Vagina (tissue), 2 donors: Measurements from ENCODE around the gene SLC6A7. TPM values are rescaled to one million over a fixed set of nuclear protein-coding genes. Genes with fewer than 3 reads are reported as not detected.

Experiments used
- DNase-seq, 2 donors: peaks; one replicate each; pipeline ENCODE4 v3.0.0-alpha.2; 2017; ENCODE audit errors: extremely low spot score in 2 of 2
- H3K27ac ChIP-seq: fragments of 200-600 bp; sonication (generic); one replicate; pipeline ENCODE4 v1.5.1; 2019
- H3K27me3 ChIP-seq: fragments of 200-600 bp; sonication (generic); one replicate; pipeline ENCODE4 v1.5.1; 2019
- H3K36me3 ChIP-seq, 2 donors: fragments of 200-600 bp; sonication (generic); one replicate each; pipeline ENCODE4 v1.5.1; 2017 to 2019
- H3K4me1 ChIP-seq: fragments of 200-600 bp; sonication (generic); one replicate; pipeline ENCODE4 v1.5.1; 2019
- H3K4me3 ChIP-seq, 2 donors: fragments of 200-600 bp; sonication (generic); 1 replicate in 1 of 2; 2 replicates in 1 of 2; pipeline ENCODE4 v1.5.1; 2016 to 2019
- H3K9me3 ChIP-seq: fragments of 200-600 bp; sonication (generic); one replicate; pipeline ENCODE4 v1.5.1; 2019
- POLR2A ChIP-seq, 2 donors: fragments of 450-650 bp; IDR thresholded peaks; one replicate each; pipeline ENCODE4 v1.6.1; 2017; ENCODE audit warnings: antibody characterized with exemption in 2 of 2, mild to moderate bottlenecking in 2 of 2, moderate library complexity in 2 of 2
- POLR2AphosphoS5 ChIP-seq, 2 donors: sonication (generic); formaldehyde crosslinking; IDR thresholded peaks; one replicate each; pipeline ENCODE4 v1.9.0; 2017; ENCODE audit warnings: antibody characterized with exemption in 2 of 2, mild to moderate bottlenecking in 2 of 2, low read depth in 1 of 2; ENCODE audit not compliant: insufficient read depth in 1 of 2
- intact Hi-C: fragments of 100-400 bp; cut with DNase I; formaldehyde crosslinking; loops from one replicate; pipeline ENCODE4 v1.15.1; 2023
- total RNA-seq: library from RNA; depleted of rRNA; stranded (reverse); fragments of >200 nt; gene quantifications from one replicate; pipeline ENCODE4 v1.2.3, GENCODE V29; 2016
- TF ChIP-seq, protein P1 (sequence below), 3 experiments: fragments of 450-650 bp in 2 of 3; fragments of 200-600 bp in 1 of 3; sonication (generic) in 1 of 3; IDR thresholded peaks; one replicate each; pipeline ENCODE4 v1.5.1; 2017 to 2019; ENCODE audit warnings: antibody characterized with exemption in 3 of 3, mild to moderate bottlenecking in 2 of 3, moderate library complexity in 2 of 3

SLC6A7 gene
- total RNA-seq, 1 donor from 2014 or later = 0.25 TPM

DNA sequence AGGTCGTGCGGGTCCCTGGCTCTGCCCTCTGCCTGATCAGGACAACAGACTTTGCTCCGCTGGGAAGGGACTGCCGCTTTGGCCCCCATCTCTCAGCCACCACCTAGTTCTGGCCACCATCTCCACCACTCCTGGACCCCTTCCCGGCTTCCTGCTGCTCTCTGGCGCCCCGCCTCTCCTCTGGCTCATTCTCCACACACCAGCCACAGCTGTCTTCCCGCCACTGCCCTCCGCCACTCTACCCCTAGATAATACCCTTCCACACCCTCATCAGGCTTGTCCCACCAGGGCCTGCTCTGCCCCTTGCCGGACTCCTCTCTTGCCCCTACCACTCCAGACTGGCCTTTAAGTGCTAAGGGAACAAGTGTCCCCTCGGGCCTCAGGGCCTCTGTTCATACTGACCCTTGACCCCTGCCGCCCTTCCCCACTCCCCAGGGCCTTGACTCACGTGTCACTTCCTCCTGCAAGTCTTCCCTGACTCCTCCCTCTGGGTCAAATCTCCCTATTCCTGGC is 26.3 kb upstream of the SLC6A7 start:
- peaks cover 65% of the 10 kb centered on the region for H3K4me1 ChIP-seq
- DNase-seq = no peak
- intact Hi-C loops = loop anchor here (5.0 kb wide), 1 partner anchor 54 kb away; no protein-coding TSS in a partner anchor

DNA sequence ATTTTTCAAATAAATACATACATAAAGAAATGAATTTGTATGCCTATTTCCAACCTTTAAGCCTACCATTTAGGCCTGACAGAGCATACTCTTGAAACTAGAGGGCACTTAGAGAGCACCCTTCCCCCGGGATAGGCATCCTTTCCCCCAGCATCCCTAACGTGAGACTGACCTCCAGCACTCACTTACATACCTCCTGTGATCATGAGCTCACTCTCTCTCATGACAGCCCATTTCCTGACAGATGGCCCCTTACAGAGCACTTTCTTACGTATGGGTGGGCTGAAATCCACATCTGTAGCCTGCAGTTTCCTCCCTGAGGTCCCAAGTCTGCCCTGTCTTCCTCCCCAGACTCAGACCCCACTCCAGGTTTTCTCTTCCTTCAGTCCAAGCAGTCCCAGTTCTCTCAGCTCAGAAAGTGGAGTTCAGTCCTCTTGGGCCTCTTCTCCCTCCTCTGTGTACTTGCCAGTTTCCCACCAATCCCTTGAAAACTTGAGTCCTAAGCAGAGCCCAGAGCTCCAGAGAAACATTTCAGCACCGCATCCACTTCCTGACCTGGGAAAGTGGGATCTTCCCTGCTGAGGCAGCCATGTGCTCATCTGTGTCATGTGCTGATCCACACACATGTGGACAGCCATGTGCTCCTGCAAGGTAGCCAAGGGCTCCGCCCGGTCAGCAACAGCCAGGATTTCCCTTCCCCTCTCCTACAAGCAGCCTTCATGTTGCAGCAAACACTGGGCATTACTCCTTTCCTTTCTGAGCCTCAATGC is 25.5 kb upstream of the SLC6A7 start:
- no peaks in the 10 kb centered on the region for H3K9me3 ChIP-seq

More for the DNA sequence above, 26.3 kb upstream of the SLC6A7 start:
- Histone ChIP-seq H3K9me3 (no peaks in the 10 kb centered on the region), H3K4me3 (no peak overlapping the region), H3K27ac (peak overlapping the region; percentile 83), H3K27me3 (no peaks in the 10 kb centered on the region), H3K36me3 (no peaks in the 10 kb centered on the region)
- peak in 1 of 2 donors; percentile 19 for TF ChIP-seq POLR2AphosphoS5 (IDR thresholded peaks at IDR 0.05; ENCODE audit: insufficient read depth in 1 of 2, low read depth in 1 of 2)
- TF ChIP-seq, protein P1, sequence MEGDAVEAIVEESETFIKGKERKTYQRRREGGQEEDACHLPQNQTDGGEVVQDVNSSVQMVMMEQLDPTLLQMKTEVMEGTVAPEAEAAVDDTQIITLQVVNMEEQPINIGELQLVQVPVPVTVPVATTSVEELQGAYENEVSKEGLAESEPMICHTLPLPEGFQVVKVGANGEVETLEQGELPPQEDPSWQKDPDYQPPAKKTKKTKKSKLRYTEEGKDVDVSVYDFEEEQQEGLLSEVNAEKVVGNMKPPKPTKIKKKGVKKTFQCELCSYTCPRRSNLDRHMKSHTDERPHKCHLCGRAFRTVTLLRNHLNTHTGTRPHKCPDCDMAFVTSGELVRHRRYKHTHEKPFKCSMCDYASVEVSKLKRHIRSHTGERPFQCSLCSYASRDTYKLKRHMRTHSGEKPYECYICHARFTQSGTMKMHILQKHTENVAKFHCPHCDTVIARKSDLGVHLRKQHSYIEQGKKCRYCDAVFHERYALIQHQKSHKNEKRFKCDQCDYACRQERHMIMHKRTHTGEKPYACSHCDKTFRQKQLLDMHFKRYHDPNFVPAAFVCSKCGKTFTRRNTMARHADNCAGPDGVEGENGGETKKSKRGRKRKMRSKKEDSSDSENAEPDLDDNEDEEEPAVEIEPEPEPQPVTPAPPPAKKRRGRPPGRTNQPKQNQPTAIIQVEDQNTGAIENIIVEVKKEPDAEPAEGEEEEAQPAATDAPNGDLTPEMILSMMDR (IDR thresholded peaks at IDR 0.05) = no peak

DNA sequence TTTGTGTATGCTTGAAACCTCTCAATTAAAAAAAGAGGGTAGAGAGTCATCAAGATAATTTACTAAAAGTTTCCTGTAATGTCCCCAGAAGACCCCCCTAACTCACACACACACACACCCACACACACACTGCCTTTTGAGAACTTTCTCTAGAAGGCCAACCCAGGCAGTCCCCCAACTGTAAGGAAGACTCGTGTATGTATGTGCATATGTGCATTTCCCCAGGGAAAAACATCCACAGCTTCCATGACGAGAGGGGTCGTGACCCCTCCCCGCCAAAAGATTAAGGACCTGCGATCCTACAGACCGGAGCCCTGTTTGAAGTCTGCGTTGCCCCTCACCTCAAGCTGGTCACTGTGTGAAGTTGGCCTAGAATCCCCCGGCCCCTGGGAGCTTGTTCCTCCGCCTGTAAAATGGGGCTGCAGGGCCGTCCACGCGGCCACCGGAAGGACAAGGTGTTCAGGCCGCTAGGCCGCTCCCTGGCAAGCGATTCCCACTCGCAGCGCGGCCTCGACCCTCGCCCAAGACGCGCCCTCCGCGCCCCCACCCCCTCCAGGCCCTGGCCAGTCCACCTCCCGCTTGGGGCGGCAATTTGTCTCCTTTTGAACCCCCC is 23.7 kb upstream of the SLC6A7 start:
- Histone ChIP-seq H3K36me3 (no peaks in the 10 kb centered on the region), H3K27me3 (no peaks in the 10 kb centered on the region), H3K9me3 (no peaks in the 10 kb centered on the region), H3K27ac (peak overlapping the region; percentile 83), H3K4me3 (no peak overlapping the region), H3K4me1 (peaks cover 40% of the 10 kb centered on the region)
- no peak for TF ChIP-seq POLR2AphosphoS5 (IDR thresholded peaks at IDR 0.05; ENCODE audit: insufficient read depth in 1 of 2, low read depth in 1 of 2)
- TF ChIP-seq POLR2A (IDR thresholded peaks at IDR 0.05) = no peak
- TF ChIP-seq, protein P1 (IDR thresholded peaks at IDR 0.05) = no peak
- intact Hi-C loops = no loop called here
- no peak for DNase-seq

More for the DNA sequence above, 25.5 kb upstream of the SLC6A7 start:
- Histone ChIP-seq H3K4me1 (peaks cover 57% of the 10 kb centered on the region), H3K27me3 (no peaks in the 10 kb centered on the region), H3K36me3 (no peaks in the 10 kb centered on the region), H3K4me3 (no peak overlapping the region), H3K27ac (peak overlapping the region; percentile 83)
- peak; percentile 66 to 74 for TF ChIP-seq POLR2AphosphoS5 (IDR thresholded peaks at IDR 0.05; ENCODE audit: insufficient read depth in 1 of 2, low read depth in 1 of 2)
- no peak for TF ChIP-seq POLR2A (IDR thresholded peaks at IDR 0.05)
- DNase-seq = no peak
- intact Hi-C loops = loop anchor here (5.0 kb wide), 1 partner anchor 53 kb away; no protein-coding TSS in a partner anchor

DNA sequence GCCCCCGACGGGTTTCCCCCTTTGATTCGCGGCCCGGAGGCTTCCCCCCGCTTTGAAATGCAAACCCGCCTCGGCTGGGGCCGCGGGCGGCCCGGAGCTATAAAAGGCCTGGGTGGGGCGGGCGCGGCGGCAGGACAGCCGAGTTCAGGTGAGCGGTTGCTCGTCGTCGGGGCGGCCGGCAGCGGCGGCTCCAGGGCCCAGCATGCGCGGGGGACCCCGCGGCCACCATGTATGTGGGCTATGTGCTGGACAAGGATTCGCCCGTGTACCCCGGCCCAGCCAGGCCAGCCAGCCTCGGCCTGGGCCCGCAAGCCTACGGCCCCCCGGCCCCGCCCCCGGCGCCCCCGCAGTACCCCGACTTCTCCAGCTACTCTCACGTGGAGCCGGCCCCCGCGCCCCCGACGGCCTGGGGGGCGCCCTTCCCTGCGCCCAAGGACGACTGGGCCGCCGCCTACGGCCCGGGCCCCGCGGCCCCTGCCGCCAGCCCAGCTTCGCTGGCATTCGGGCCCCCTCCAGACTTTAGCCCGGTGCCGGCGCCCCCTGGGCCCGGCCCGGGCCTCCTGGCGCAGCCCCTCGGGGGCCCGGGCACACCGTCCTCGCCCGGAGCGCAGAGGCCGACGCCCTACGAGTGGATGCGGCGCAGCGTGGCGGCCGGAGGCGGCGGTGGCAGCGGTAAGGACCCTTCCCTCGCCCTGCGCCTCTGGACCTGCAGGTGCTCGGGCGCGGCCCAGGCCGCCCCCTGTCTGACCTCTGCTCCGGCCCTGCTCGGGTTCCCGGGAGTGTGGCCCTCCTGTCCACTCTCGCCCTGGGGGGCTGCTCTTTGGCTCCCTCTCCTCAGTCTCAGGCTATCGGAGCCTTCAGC is 23.0 kb upstream of the SLC6A7 start, which contains the start of gene CDX1:
Gene CDX1 (plus strand): TSS at position 129 of the 862 bp plus-strand sequence. CDS start 99 bp downstream, at position 228.
- peaks cover 33% of the 10 kb centered on the region for H3K4me1 ChIP-seq
- no peak within 1 kb of the TSS for H3K4me3 ChIP-seq
- peak within 1 kb of the TSS; percentile 83 for H3K27ac ChIP-seq
- H3K36me3 ChIP-seq = no peaks in the 10 kb centered on the region
- TF ChIP-seq, protein P1 (IDR thresholded peaks at IDR 0.05) = no peak
- TF ChIP-seq POLR2A (IDR thresholded peaks at IDR 0.05) (no peak), POLR2AphosphoS5 (IDR thresholded peaks at IDR 0.05; ENCODE audit: insufficient read depth in 1 of 2, low read depth in 1 of 2) (no peak)
- H3K9me3 ChIP-seq = no peaks in the 10 kb centered on the region
- intact Hi-C loops = no loop called here
- DNase-seq = no peak
- H3K27me3 ChIP-seq = no peaks in the 10 kb centered on the region

DNA sequence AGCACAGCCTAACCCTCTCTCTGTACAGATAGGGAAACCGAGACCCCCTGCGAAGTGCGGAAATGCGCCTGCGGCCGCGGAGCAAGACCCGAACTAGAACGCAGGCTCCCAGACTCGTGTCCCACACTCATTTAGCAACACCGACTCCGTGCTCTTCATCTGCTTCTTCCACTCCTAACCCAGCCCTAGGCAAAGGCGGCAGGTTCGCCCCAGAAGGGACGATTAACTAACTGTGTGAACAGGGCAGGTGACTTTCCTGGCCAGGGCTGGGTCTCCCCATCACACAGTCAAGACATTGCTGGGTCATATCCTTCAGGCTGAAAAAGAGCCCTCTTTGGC is 22.4 kb upstream of the SLC6A7 start:
- no peak overlapping the region for H3K27ac ChIP-seq
- intact Hi-C loops = no loop called here
- no peaks in the 10 kb centered on the region for H3K27me3 ChIP-seq
- no peak overlapping the region for H3K4me3 ChIP-seq
- no peak for DNase-seq
- no peaks in the 10 kb centered on the region for H3K9me3 ChIP-seq
- no peak for TF ChIP-seq POLR2A (IDR thresholded peaks at IDR 0.05)
- TF ChIP-seq, protein P1 (IDR thresholded peaks at IDR 0.05) = no peak
- no peak for TF ChIP-seq POLR2AphosphoS5 (IDR thresholded peaks at IDR 0.05; ENCODE audit: insufficient read depth in 1 of 2, low read depth in 1 of 2)
- H3K36me3 ChIP-seq = no peaks in the 10 kb centered on the region
- H3K4me1 ChIP-seq = peaks cover 27% of the 10 kb centered on the region
